GM23338 (cell line): ENCODE measurements around the gene MICAL2. TPM values are rescaled to one million over a fixed set of nuclear protein-coding genes. Genes with fewer than 3 reads are reported as not detected.

ENCODE experiments used
- ATAC-seq: fragments of 200-7000 bp; cut with Tn5 transposase; 3 replicates; pipeline ENCODE4 v1.9.1; 2020
- DNase-seq: peaks from one replicate; pipeline ENCODE4 v3.0.0-alpha.2; 2015; ENCODE audit warnings: low spot score
- H2AFZ ChIP-seq: fragments of 200-600 bp; sonication (generic); 2 replicates; pipeline ENCODE4 v1.8.0; 2016; ENCODE audit warnings: antibody characterized with exemption, mild to moderate bottlenecking, moderate library complexity
- H3F3A ChIP-seq: fragments of 200-600 bp; sonication (generic); replicated peaks from 2 replicates; pipeline ENCODE4 v1.8.0; 2017; ENCODE audit warnings: antibody characterized with exemption, mixed run types, low read depth
- H3K27ac ChIP-seq: fragments of 200-600 bp; sonication (generic); 2 replicates; pipeline ENCODE4 v1.6.1; 2016; ENCODE audit warnings: low read depth
- H3K27me3 ChIP-seq: fragments of 200-600 bp; sonication (generic); 2 replicates; pipeline ENCODE4 v1.8.0; 2016; ENCODE audit warnings: mild to moderate bottlenecking, mixed run types, moderate library complexity; ENCODE audit not compliant: insufficient read depth
- H3K36me3 ChIP-seq: fragments of 200-600 bp; sonication (generic); 2 replicates; pipeline ENCODE4 v1.8.0; 2016; ENCODE audit warnings: mild to moderate bottlenecking; ENCODE audit not compliant: insufficient read depth
- H3K4me1 ChIP-seq: fragments of 200-600 bp; sonication (generic); 2 replicates; pipeline ENCODE4 v1.8.0; 2016; ENCODE audit warnings: mild to moderate bottlenecking, moderate library complexity; ENCODE audit not compliant: insufficient read depth
- H3K4me2 ChIP-seq: fragments of 200-600 bp; sonication (generic); 2 replicates; pipeline ENCODE4 v1.7.1; 2017; ENCODE audit warnings: mixed run types
- H3K4me3 ChIP-seq: fragments of 200-600 bp; sonication (generic); 2 replicates; pipeline ENCODE4 v1.6.1; 2016; ENCODE audit warnings: mixed run types
- H3K79me2 ChIP-seq: fragments of 200-600 bp; sonication (generic); replicated peaks from 2 replicates; pipeline ENCODE4 v1.8.0; 2017; ENCODE audit warnings: mild to moderate bottlenecking; ENCODE audit not compliant: insufficient read depth
- H3K9me2 ChIP-seq: fragments of 200-600 bp; sonication (generic); 2 replicates; pipeline ENCODE4 v1.8.0; 2017; ENCODE audit not compliant: insufficient read depth
- H4K20me1 ChIP-seq: fragments of 200-600 bp; sonication (generic); replicated peaks from 2 replicates; pipeline ENCODE4 v1.8.0; 2017; ENCODE audit warnings: mild to moderate bottlenecking; ENCODE audit not compliant: insufficient read depth
- H3K27ac Mint-ChIP-seq: 2 replicates; pipeline ENCODE4 v1.8.0; 2020; ENCODE audit warnings: inconsistent platforms, mild to moderate bottlenecking, moderate library complexity, mixed read lengths
- H3K27me3 Mint-ChIP-seq: 3 replicates; pipeline ENCODE4 v1.8.0; 2022; ENCODE audit warnings: low read depth, mild to moderate bottlenecking, moderate library complexity, mixed read lengths, inconsistent platforms; ENCODE audit not compliant: insufficient read depth, poor library complexity
- H3K36me3 Mint-ChIP-seq: 3 replicates; pipeline ENCODE4 v1.8.0; 2021; ENCODE audit warnings: low read depth, mild to moderate bottlenecking, inconsistent platforms, moderate library complexity, mixed read lengths
- H3K4me1 Mint-ChIP-seq: 3 replicates; pipeline ENCODE4 v1.8.0; 2020; ENCODE audit warnings: mild to moderate bottlenecking, inconsistent platforms, mixed read lengths
- H3K4me3 Mint-ChIP-seq: 3 replicates; pipeline ENCODE4 v1.8.0; 2021; ENCODE audit warnings: moderate library complexity, mild to moderate bottlenecking, inconsistent platforms, mixed read lengths
- H3K9me3 Mint-ChIP-seq: 3 replicates; pipeline ENCODE4 v1.8.0; 2020; ENCODE audit warnings: moderate library complexity, mild to moderate bottlenecking, inconsistent platforms, mixed read lengths
- CTCF ChIP-seq, 2 experiments: fragments of 200-600 bp in 1 of 2; sonication (generic) in 1 of 2; conservative IDR thresholded peaks; 2 replicates each; pipeline versions ENCODE4 v1.5.1 to v1.6.1; 2016 to 2017; ENCODE audit warnings: antibody characterized with exemption in 2 of 2, low read depth in 2 of 2, mild to moderate bottlenecking in 2 of 2, moderate library complexity in 1 of 2
- EZH2phosphoT487 ChIP-seq: fragments of 200-600 bp; sonication (generic); IDR thresholded peaks from one replicate; pipeline ENCODE4 v1.8.1; 2018; ENCODE audit warnings: antibody characterized with exemption; ENCODE audit not compliant: unreplicated experiment
- JUNB ChIP-seq: IDR thresholded peaks from one replicate; pipeline ENCODE4 v1.6.1; 2016; ENCODE audit warnings: antibody characterized with exemption; ENCODE audit not compliant: unreplicated experiment
- POLR2AphosphoS5 ChIP-seq: IDR thresholded peaks from 2 replicates; pipeline ENCODE4 v1.6.1; 2016; ENCODE audit warnings: antibody characterized with exemption, low read depth
- ZNF331 ChIP-seq: fragments of 250-450 bp; sonication (Bioruptor Pico); IDR thresholded peaks from 2 replicates; pipeline ENCODE4 v1.5.0; 2020; ENCODE audit warnings: low read depth, mild to moderate bottlenecking, moderate library complexity
- polyA plus RNA-seq: library from polyadenylated mRNA; unstranded; fragments of >200 nt; fragmentation: Nextera tagmentation; extraction: Ambion mirVana; gene quantifications from 2 replicates; pipeline ENCODE4 v1.2.1, GENCODE V29; 2016
- total RNA-seq: library from RNA; depleted of rRNA; stranded (reverse); fragments of >200 nt; shearing (Covaris generic); gene quantifications from 2 replicates; pipeline ENCODE4 v1.2.3, GENCODE V29; 2014
- TF ChIP-seq, protein P1 (sequence below): IDR thresholded peaks from 2 replicates; pipeline ENCODE4 v1.6.1; 2016; ENCODE audit warnings: antibody characterized with exemption
- TF ChIP-seq, protein P2 (sequence below): fragments of 250-450 bp; sonication (Bioruptor Pico); IDR thresholded peaks from 2 replicates; pipeline ENCODE4 v1.5.0; 2020; ENCODE audit warnings: mild to moderate bottlenecking, moderate library complexity

MICAL2 gene
- total and polyA plus RNA-seq, 2 experiments from 2014 or later, result 0.66 to 1.4 TPM

DNA sequence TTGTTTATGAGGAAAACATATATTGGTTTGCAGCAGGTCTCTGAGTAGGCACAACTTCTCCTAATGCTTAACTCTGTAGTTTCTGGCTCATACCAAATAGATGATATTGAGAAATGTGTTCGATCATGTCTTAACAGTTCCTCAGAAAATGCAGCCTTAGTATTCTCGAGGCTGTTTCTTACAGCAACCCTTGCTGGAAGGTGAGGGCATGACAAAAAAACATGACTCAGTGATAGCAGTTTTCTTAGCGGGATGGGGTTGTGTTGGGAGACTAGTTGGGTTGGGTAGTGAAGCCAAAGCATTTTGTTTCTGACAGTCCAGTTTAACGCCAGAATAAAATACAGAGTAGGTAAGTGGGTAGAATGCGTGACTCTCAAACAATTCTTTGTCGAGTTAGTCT is 172.3 kb downstream of the MICAL2 start:
- no peak overlapping the region for H3K27ac ChIP-seq
- no peaks in the 10 kb centered on the region for H3K36me3 ChIP-seq
- H3K4me1 ChIP-seq, result no peaks in the 10 kb centered on the region

More for the DNA sequence above, 172.3 kb downstream of the MICAL2 start:
- Mint-ChIP-seq H3K4me1 (peaks cover 10% of the 10 kb centered on the region; the same call in 2 of the 3 replicates), H3K9me3 (no peaks in the 10 kb centered on the region), H3K27ac (no peak overlapping the region), H3K27me3 (peaks cover 6% of the 10 kb centered on the region), H3K36me3 (no peaks in the 10 kb centered on the region), H3K4me3 (no peak overlapping the region)
- H2AFZ ChIP-seq, result no peak overlapping the region
- no peaks in the 10 kb centered on the region for H3K79me2 ChIP-seq
- no peak overlapping the region for H3K4me3 ChIP-seq
- H3K9me2 ChIP-seq, result no peaks in the 10 kb centered on the region
- DNase-seq (no peak), ATAC-seq (no peak)
- H4K20me1 ChIP-seq, result no peaks in the 10 kb centered on the region
- no peaks in the 10 kb centered on the region for H3K27me3 ChIP-seq
- H3K4me2 ChIP-seq, result no peak overlapping the region
- no peaks in the 10 kb centered on the region for H3F3A ChIP-seq
- TF ChIP-seq POLR2AphosphoS5, result no peak
- TF ChIP-seq, protein P1, sequence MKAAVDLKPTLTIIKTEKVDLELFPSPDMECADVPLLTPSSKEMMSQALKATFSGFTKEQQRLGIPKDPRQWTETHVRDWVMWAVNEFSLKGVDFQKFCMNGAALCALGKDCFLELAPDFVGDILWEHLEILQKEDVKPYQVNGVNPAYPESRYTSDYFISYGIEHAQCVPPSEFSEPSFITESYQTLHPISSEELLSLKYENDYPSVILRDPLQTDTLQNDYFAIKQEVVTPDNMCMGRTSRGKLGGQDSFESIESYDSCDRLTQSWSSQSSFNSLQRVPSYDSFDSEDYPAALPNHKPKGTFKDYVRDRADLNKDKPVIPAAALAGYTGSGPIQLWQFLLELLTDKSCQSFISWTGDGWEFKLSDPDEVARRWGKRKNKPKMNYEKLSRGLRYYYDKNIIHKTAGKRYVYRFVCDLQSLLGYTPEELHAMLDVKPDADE, result no peak
- TF ChIP-seq CTCF (conservative IDR thresholded peaks at IDR 0.05; ENCODE audit: low read depth in 2 of 2), result no peak
- TF ChIP-seq JUNB, result no peak
- TF ChIP-seq EZH2phosphoT487, result no peak
- TF ChIP-seq, protein P2, sequence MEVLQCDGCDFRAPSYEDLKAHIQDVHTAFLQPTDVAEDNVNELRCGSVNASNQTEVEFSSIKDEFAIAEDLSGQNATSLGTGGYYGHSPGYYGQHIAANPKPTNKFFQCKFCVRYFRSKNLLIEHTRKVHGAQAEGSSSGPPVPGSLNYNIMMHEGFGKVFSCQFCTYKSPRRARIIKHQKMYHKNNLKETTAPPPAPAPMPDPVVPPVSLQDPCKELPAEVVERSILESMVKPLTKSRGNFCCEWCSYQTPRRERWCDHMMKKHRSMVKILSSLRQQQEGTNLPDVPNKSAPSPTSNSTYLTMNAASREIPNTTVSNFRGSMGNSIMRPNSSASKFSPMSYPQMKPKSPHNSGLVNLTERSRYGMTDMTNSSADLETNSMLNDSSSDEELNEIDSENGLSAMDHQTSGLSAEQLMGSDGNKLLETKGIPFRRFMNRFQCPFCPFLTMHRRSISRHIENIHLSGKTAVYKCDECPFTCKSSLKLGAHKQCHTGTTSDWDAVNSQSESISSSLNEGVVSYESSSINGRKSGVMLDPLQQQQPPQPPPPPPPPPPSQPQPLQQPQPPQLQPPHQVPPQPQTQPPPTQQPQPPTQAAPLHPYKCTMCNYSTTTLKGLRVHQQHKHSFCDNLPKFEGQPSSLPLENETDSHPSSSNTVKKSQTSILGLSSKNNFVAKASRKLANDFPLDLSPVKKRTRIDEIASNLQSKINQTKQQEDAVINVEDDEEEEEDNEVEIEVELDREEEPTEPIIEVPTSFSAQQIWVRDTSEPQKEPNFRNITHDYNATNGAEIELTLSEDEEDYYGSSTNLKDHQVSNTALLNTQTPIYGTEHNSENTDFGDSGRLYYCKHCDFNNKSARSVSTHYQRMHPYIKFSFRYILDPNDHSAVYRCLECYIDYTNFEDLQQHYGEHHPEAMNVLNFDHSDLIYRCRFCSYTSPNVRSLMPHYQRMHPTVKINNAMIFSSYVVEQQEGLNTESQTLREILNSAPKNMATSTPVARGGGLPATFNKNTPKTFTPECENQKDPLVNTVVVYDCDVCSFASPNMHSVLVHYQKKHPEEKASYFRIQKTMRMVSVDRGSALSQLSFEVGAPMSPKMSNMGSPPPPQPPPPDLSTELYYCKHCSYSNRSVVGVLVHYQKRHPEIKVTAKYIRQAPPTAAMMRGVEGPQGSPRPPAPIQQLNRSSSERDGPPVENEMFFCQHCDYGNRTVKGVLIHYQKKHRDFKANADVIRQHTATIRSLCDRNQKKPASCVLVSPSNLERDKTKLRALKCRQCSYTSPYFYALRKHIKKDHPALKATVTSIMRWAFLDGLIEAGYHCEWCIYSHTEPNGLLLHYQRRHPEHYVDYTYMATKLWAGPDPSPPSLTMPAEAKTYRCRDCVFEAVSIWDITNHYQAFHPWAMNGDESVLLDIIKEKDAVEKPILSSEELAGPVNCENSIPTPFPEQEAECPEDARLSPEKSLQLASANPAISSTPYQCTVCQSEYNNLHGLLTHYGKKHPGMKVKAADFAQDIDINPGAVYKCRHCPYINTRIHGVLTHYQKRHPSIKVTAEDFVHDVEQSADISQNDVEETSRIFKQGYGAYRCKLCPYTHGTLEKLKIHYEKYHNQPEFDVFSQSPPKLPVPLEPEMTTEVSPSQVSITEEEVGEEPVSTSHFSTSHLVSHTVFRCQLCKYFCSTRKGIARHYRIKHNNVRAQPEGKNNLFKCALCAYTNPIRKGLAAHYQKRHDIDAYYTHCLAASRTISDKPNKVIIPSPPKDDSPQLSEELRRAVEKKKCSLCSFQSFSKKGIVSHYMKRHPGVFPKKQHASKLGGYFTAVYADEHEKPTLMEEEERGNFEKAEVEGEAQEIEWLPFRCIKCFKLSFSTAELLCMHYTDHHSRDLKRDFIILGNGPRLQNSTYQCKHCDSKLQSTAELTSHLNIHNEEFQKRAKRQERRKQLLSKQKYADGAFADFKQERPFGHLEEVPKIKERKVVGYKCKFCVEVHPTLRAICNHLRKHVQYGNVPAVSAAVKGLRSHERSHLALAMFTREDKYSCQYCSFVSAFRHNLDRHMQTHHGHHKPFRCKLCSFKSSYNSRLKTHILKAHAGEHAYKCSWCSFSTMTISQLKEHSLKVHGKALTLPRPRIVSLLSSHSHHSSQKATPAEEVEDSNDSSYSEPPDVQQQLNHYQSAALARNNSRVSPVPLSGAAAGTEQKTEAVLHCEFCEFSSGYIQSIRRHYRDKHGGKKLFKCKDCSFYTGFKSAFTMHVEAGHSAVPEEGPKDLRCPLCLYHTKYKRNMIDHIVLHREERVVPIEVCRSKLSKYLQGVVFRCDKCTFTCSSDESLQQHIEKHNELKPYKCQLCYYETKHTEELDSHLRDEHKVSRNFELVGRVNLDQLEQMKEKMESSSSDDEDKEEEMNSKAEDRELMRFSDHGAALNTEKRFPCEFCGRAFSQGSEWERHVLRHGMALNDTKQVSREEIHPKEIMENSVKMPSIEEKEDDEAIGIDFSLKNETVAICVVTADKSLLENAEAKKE, result no peak
- TF ChIP-seq ZNF331 (CRISPR knock-in tag), result no peak
